Measurements from ENCODE around the gene GCSH.

GCSH gene

DNA sequence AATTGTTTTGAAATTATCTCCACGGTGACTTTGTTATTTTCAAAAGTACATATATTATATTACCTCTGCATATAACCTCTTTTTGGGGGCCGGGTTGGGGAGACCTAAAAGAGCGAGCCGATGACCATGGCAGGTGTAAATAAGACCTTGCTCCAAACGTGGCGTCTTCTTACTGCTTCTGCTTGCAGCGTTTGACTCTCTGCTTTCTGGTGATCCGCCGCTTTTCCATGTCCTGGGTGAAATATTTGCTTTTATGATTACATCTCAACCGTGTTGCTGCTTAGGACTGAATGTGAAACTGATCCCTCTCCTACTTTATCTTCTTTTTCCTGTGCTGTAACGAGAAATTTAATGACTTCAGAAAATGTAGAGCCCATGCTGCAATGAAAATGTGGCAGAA is 42.4 kb downstream of the GCSH start:
- no peak for DNase-seq (ENCODE audit: low read depth in 2 of 3, low spot score in 2 of 3)

DNA sequence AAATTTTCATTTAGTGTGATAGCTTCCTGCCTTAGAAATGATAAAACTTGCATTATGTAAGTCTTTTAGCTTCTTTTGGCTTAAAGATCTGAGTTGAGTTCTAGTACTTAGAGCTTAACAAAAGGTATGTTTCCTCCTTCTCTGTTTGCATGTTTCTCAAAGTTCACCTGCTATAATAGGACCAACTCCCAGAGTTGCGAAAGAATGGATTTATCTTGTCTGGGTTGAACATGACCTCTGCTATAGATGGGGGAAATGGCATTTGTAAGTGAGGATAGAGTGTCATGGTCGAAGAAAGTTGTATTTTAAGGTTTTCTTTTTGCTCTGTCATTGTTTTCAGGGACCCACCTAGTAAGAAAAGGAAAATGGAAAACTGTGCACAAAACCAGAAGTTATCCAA is 53.4 kb downstream of the GCSH start:
- DNase-seq (ENCODE audit: low read depth in 2 of 3, low spot score in 2 of 3), result no peak

- DNase-seq (ENCODE audit: low read depth in 2 of 3, low spot score in 2 of 3), result no peak
Measured at GRCh38 chr16:81041696-81042095, 54.5 kb downstream of the GCSH start.

DNA sequence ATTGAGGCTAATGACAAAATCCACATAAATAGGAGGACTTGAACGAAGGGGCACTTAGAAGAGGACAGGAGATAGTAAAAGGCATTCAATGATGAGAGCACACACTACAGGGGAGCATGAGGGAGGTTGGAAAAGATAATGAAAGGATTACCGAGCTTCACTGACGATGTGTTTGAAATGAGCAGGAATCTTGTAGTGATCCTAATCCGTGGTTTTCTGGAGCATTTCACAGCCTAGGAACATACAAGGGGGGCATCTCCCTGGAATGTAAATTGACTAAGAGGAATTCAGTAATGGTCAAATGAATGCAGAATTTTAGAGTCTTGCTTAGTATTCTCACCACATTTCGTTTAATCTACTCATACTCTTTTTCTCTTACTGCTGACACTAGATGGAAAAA is 55.4 kb downstream of the GCSH start:
- no peak for DNase-seq (ENCODE audit: low read depth in 2 of 3, low spot score in 2 of 3)

DNA sequence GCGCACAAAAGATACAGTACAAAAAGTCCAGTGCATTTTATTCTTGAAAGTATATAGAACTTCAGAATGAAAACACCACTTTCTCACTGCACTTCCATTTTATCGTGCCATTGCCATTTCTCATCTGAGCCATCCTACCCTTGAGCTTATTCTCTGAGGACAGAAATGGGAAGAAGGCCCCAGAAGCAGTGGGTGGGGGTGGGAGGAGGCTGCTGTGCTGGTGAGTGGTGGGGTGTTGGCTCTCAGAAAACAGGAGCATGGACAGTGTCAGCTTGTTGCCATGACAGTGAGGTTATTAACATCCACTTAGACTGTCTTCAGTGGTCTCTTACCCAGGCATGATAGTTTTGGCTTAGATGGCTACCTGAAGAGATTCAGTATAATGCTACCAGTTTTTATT is 56.1 kb downstream of the GCSH start:
- DNase-seq (ENCODE audit: low read depth in 2 of 3, low spot score in 2 of 3), result no peak

GRCh38 chr16:81036751-81037350 is 59.3 kb downstream of the GCSH start:
- DNase-seq (ENCODE audit: low read depth in 2 of 3, low spot score in 2 of 3), result no peak

- peak in 2 of 3 experiments; percentile 12 to 16 for DNase-seq (ENCODE audit: low read depth in 2 of 3, low spot score in 2 of 3)
Measured at GRCh38 chr16:81035975-81036750, 60.0 kb downstream of the GCSH start.

- DNase-seq (ENCODE audit: low read depth in 2 of 3, low spot score in 2 of 3), result peak; percentile 62 to 74 (median 73)
Measured at GRCh38 chr16:81035398-81035974, 60.7 kb downstream of the GCSH start, which contains the start of gene ATMIN. Gene ATMIN (plus strand): TSS chr16:81035842. CDS start chr16:81035871, 29 bp downstream.

All from activated CD8-positive, alpha-beta memory T cell treated with anti-CD3 and anti-CD28 coated beads for 48 hours (primary cell).